Endodermal cell (in vitro differentiated cells): ENCODE data around the gene RBMS1. TPM values are rescaled to one million over a fixed set of nuclear protein-coding genes. Genes with fewer than 3 reads are reported as not detected.

ENCODE experiments used
- DNase-seq: peaks from one replicate; pipeline ENCODE4 v3.0.0-alpha.2; 2017
- H3K27ac ChIP-seq: 2 replicates; pipeline ENCODE4 v1.5.1; 2013; ENCODE audit warnings: mild to moderate bottlenecking, low read depth, low read length, moderate library complexity
- H3K27me3 ChIP-seq: 2 replicates; pipeline ENCODE4 v1.6.1; 2013; ENCODE audit warnings: mild to moderate bottlenecking, low read length, moderate library complexity; ENCODE audit not compliant: insufficient read depth, control insufficient read depth, poor library complexity, severe bottlenecking
- H3K36me3 ChIP-seq: 2 replicates; pipeline ENCODE4 v1.7.0; 2013; ENCODE audit warnings: mild to moderate bottlenecking, low read length, moderate library complexity; ENCODE audit not compliant: control insufficient read depth, insufficient read depth
- H3K4me1 ChIP-seq: one replicate; pipeline ENCODE4 v1.7.0; 2013; ENCODE audit warnings: low read length; ENCODE audit not compliant: control insufficient read depth, insufficient read depth
- H3K4me3 ChIP-seq: 2 replicates; pipeline ENCODE4 v1.5.1; 2013; ENCODE audit warnings: mild to moderate bottlenecking, low read length, moderate library complexity
- H3K9ac ChIP-seq: 2 replicates; pipeline ENCODE4 v1.6.1; 2013; ENCODE audit warnings: mild to moderate bottlenecking, low read length, moderate library complexity; ENCODE audit not compliant: poor library complexity, severe bottlenecking; ENCODE audit errors: extremely low read depth
- H3K9me3 ChIP-seq: 2 replicates; pipeline ENCODE4 v1.6.1; 2013; ENCODE audit warnings: mild to moderate bottlenecking, low read length, moderate library complexity; ENCODE audit not compliant: control insufficient read depth
- H3K27ac Mint-ChIP-seq: 2 replicates; pipeline ENCODE4 v1.8.0; 2020; ENCODE audit warnings: mixed read lengths
- H3K27me3 Mint-ChIP-seq: 2 replicates; pipeline ENCODE4 v1.8.0; 2021; ENCODE audit warnings: mild to moderate bottlenecking, mixed read lengths; ENCODE audit not compliant: insufficient read depth
- H3K36me3 Mint-ChIP-seq: 2 replicates; pipeline ENCODE4 v1.8.0; 2020; ENCODE audit warnings: low read depth, mixed read lengths
- H3K4me1 Mint-ChIP-seq: 2 replicates; pipeline ENCODE4 v1.8.0; 2020; ENCODE audit warnings: mixed read lengths
- H3K4me3 Mint-ChIP-seq: 2 replicates; pipeline ENCODE4 v1.8.0; 2020; ENCODE audit warnings: mild to moderate bottlenecking, moderate library complexity, mixed read lengths
- H3K9me3 Mint-ChIP-seq: 2 replicates; pipeline ENCODE4 v1.8.0; 2020; ENCODE audit warnings: mild to moderate bottlenecking, mixed read lengths
- WGBS, 2 experiments: methylation state at CpG; one replicate each; pipeline versions ENCODE4 v1.1.5 to v1.1.7; 2013; ENCODE audit warnings: missing lambda C conversion rate in 2 of 2, mixed read lengths in 1 of 2; ENCODE audit not compliant: insufficient coverage in 1 of 2, insufficient read length in 1 of 2; 5-methylcytosine and 5-hydroxymethylcytosine counted together
- total RNA-seq, 2 donors: library from RNA; stranded (reverse); fragmentation: NEBNext Ultra II Directional in 1 of 2; extraction: Animal tissue kit (Norgen Biotek cat#: 25700) in 1 of 2; gene quantifications; 2 replicates in 1 of 2; 3 replicates in 1 of 2; pipeline ENCODE4 v1.2.1, GENCODE V29; 2021
- TF ChIP-seq, protein P1 (sequence below): fragments of 200-600 bp; sonication (generic); conservative IDR thresholded peaks from 2 replicates; pipeline ENCODE4 v1.5.0; 2021; ENCODE audit warnings: antibody characterized with exemption, mild to moderate bottlenecking

RBMS1 gene
- total RNA-seq, 2 donors from 2014 or later: 90.7 to 124 TPM

GRCh38 chr2:160306985-160307384 lies 186.6 kb downstream of the RBMS1 start:
- peaks cover 42% of the 10 kb centered on the region for H3K36me3 Mint-ChIP-seq
- no peaks in the 10 kb centered on the region for H3K27me3 ChIP-seq
- H3K27ac Mint-ChIP-seq: no peak overlapping the region
- no peak overlapping the region for H3K4me3 Mint-ChIP-seq
- TF ChIP-seq, protein P1, sequence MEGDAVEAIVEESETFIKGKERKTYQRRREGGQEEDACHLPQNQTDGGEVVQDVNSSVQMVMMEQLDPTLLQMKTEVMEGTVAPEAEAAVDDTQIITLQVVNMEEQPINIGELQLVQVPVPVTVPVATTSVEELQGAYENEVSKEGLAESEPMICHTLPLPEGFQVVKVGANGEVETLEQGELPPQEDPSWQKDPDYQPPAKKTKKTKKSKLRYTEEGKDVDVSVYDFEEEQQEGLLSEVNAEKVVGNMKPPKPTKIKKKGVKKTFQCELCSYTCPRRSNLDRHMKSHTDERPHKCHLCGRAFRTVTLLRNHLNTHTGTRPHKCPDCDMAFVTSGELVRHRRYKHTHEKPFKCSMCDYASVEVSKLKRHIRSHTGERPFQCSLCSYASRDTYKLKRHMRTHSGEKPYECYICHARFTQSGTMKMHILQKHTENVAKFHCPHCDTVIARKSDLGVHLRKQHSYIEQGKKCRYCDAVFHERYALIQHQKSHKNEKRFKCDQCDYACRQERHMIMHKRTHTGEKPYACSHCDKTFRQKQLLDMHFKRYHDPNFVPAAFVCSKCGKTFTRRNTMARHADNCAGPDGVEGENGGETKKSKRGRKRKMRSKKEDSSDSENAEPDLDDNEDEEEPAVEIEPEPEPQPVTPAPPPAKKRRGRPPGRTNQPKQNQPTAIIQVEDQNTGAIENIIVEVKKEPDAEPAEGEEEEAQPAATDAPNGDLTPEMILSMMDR: no peak
- DNase-seq: no peak
- H3K27me3 Mint-ChIP-seq: no peaks in the 10 kb centered on the region
- H3K4me1 Mint-ChIP-seq: peaks cover 22% of the 10 kb centered on the region
- no peaks in the 10 kb centered on the region for H3K9me3 ChIP-seq
- no peak overlapping the region for H3K27ac ChIP-seq
- H3K4me1 ChIP-seq: peaks cover 9% of the 10 kb centered on the region
- no peaks in the 10 kb centered on the region for H3K9me3 Mint-ChIP-seq
- no peak overlapping the region for H3K4me3 ChIP-seq
- peaks cover 57% of the 10 kb centered on the region for H3K36me3 ChIP-seq
- WGBS, 2 experiments: 95 to 97% methylated on average over 9 of the region's 10 CpGs
- no peak overlapping the region for H3K9ac ChIP-seq

DNA sequence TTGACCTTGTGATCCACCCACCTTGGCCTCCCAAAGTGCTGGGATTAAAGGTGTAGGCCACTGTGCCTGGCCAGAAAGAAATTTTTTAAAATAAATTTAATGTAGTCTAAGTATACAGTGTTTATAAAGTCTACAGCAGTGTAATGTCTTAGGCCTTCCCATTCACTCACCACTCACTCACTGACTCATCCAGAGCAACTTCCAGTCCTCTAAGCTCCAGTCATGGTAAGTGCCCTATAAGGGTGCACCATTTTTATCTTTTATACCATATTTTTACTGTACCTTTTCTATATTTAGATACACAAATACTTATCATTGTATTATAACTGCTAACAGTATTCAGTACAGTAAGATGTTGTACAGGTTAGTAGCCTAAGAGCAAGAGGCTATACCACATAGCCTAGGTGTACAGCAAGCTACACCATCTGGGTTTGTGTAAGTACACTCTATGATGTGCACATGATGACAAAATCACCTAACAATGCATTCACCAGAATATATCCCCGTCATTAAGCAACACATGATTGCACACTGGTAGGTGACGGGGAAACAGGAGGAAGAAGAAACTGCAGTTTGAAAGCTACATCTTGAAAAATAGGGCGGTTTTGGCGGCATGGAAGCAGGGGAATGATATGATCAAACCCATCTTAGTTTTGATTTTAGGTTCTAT lies 188.4 kb downstream of the RBMS1 start:
- WGBS, 2 experiments: 98 to 100% methylated on average over 3 to 4 of the region's 4 CpGs
- H3K4me3 ChIP-seq: no peak overlapping the region
- peaks cover 65% of the 10 kb centered on the region for H3K36me3 ChIP-seq
- peaks cover 7% of the 10 kb centered on the region for H3K4me1 ChIP-seq
- no peaks in the 10 kb centered on the region for H3K9me3 ChIP-seq
- Mint-ChIP-seq H3K4me3 (no peak overlapping the region), H3K27ac (no peak overlapping the region), H3K36me3 (peaks cover 38% of the 10 kb centered on the region), H3K27me3 (no peaks in the 10 kb centered on the region), H3K4me1 (peaks cover 17% of the 10 kb centered on the region), H3K9me3 (no peaks in the 10 kb centered on the region)
- TF ChIP-seq, protein P1: no peak
- no peak overlapping the region for H3K27ac ChIP-seq
- no peak for DNase-seq
- H3K27me3 ChIP-seq: no peaks in the 10 kb centered on the region
- no peak overlapping the region for H3K9ac ChIP-seq

GRCh38 chr2:160303527-160303926 lies 190.1 kb downstream of the RBMS1 start:
- H3K27me3 Mint-ChIP-seq: no peaks in the 10 kb centered on the region
- H3K9ac ChIP-seq: no peak overlapping the region
- H3K27me3 ChIP-seq: no peaks in the 10 kb centered on the region
- peaks cover 43% of the 10 kb centered on the region for H3K36me3 Mint-ChIP-seq
- peaks cover 4% of the 10 kb centered on the region for H3K4me1 Mint-ChIP-seq
- H3K4me3 ChIP-seq: no peak overlapping the region
- no peak overlapping the region for H3K4me3 Mint-ChIP-seq
- H3K27ac Mint-ChIP-seq: no peak overlapping the region
- TF ChIP-seq, protein P1: no peak
- no peak overlapping the region for H3K27ac ChIP-seq
- H3K4me1 ChIP-seq: no peaks in the 10 kb centered on the region
- 93 to 95% methylated on average over 2 to 3 of the region's 3 CpGs for WGBS, 2 experiments
- H3K9me3 Mint-ChIP-seq: no peaks in the 10 kb centered on the region
- peaks cover 78% of the 10 kb centered on the region for H3K36me3 ChIP-seq
- H3K9me3 ChIP-seq: no peaks in the 10 kb centered on the region
- no peak for DNase-seq
